ENCODE data around the gene TFDP2.

- TF ChIP-seq CTCF (IDR thresholded peaks at IDR 0.05), result no peak
- no peak for TF ChIP-seq POLR2A (IDR thresholded peaks at IDR 0.05)
- no peak for TF ChIP-seq POLR2AphosphoS5 (IDR thresholded peaks at IDR 0.05)
These were observed 215.7 kb downstream of the TFDP2 start for GRCh38 chr3:141933421-141934300.
